Neuronal stem cell (in vitro differentiated cells): ENCODE data around the gene ELF4.

Experiments used
- DNase-seq: peaks from one replicate; pipeline ENCODE4 v3.0.0-alpha.2; 2013; ENCODE audit warnings: low spot score
- H2AFZ ChIP-seq: one replicate; pipeline ENCODE4 v1.6.1; 2013; ENCODE audit warnings: mild to moderate bottlenecking, low read length, inconsistent platforms
- H2AK5ac ChIP-seq: 2 replicates; pipeline ENCODE4 v1.6.1; 2013; ENCODE audit warnings: low read depth, mild to moderate bottlenecking, inconsistent platforms, low read length, moderate library complexity, mixed read lengths
- H2BK120ac ChIP-seq: 2 replicates; pipeline ENCODE4 v1.6.1; 2013; ENCODE audit warnings: low read depth, mild to moderate bottlenecking, inconsistent platforms, low read length, moderate library complexity, mixed read lengths
- H2BK12ac ChIP-seq: one replicate; pipeline ENCODE4 v1.6.1; 2013; ENCODE audit warnings: low read length, inconsistent platforms
- H2BK15ac ChIP-seq: 2 replicates; pipeline ENCODE4 v1.6.1; 2013; ENCODE audit warnings: mild to moderate bottlenecking, low read length, inconsistent platforms, mixed read lengths
- H2BK5ac ChIP-seq: one replicate; pipeline ENCODE4 v1.6.1; 2013; ENCODE audit warnings: inconsistent platforms, mild to moderate bottlenecking, low read length, moderate library complexity
- H3K14ac ChIP-seq: one replicate; pipeline ENCODE4 v1.6.1; 2013; ENCODE audit warnings: low read length, inconsistent platforms
- H3K18ac ChIP-seq: 2 replicates; pipeline ENCODE4 v1.6.1; 2013; ENCODE audit warnings: low read length, inconsistent platforms
- H3K23ac ChIP-seq: 2 replicates; pipeline ENCODE4 v1.6.1; 2013; ENCODE audit warnings: low read depth, mild to moderate bottlenecking, mixed read lengths, low read length, inconsistent platforms; ENCODE audit not compliant: poor library complexity
- H3K27ac ChIP-seq: replicated peaks from 3 replicates; pipeline ENCODE4 v1.5.1; 2013; ENCODE audit warnings: low read length, inconsistent platforms
- H3K27me3 ChIP-seq, 3 experiments: 2 replicates each; pipeline ENCODE4 v1.6.1; 2013; ENCODE audit warnings: low read length in 3 of 3, mild to moderate bottlenecking in 2 of 3, inconsistent platforms in 1 of 3, low read depth in 1 of 3, mixed read lengths in 1 of 3, moderate library complexity in 1 of 3; ENCODE audit not compliant: control insufficient read depth in 3 of 3, insufficient read depth in 3 of 3
- H3K36me3 ChIP-seq, 2 donors: replicated peaks in 1 of 2; 2 replicates each; pipeline ENCODE4 v1.6.1; 2013; ENCODE audit warnings: low read length in 2 of 2; ENCODE audit not compliant: control insufficient read depth in 2 of 2, insufficient read depth in 2 of 2
- H3K4ac ChIP-seq: 2 replicates; pipeline ENCODE4 v1.6.1; 2013; ENCODE audit warnings: inconsistent platforms, mild to moderate bottlenecking, low read length, moderate library complexity
- H3K4me1 ChIP-seq, 2 donors: 1 replicate in 1 of 2; 2 replicates in 1 of 2; pipeline ENCODE4 v1.6.1; 2013; ENCODE audit warnings: low read length in 2 of 2, low read depth in 1 of 2; ENCODE audit not compliant: control insufficient read depth in 2 of 2, insufficient read depth in 1 of 2
- H3K4me2 ChIP-seq: one replicate; pipeline ENCODE4 v1.6.1; 2013; ENCODE audit warnings: mild to moderate bottlenecking, low read length, inconsistent platforms; ENCODE audit not compliant: insufficient read depth, poor library complexity, severe bottlenecking
- H3K4me3 ChIP-seq, 2 donors: 2 replicates each; pipeline ENCODE4 v1.5.1; 2013; ENCODE audit warnings: low read length in 2 of 2, mild to moderate bottlenecking in 2 of 2, inconsistent platforms in 1 of 2, moderate library complexity in 1 of 2
- H3K79me1 ChIP-seq: one replicate; pipeline ENCODE4 v1.6.1; 2013; ENCODE audit warnings: low read depth, mild to moderate bottlenecking, inconsistent platforms, low read length, moderate library complexity
- H3K9ac ChIP-seq: one replicate; pipeline ENCODE4 v1.6.1; 2013; ENCODE audit warnings: mild to moderate bottlenecking, low read depth, low read length, inconsistent platforms; ENCODE audit not compliant: poor library complexity
- H3K9me3 ChIP-seq, 2 donors: replicated peaks in 1 of 2; 2 replicates each; pipeline versions ENCODE3 to v1.6.1; 2013; ENCODE audit warnings: low read length in 2 of 2, mild to moderate bottlenecking in 2 of 2, inconsistent platforms in 1 of 2, low read depth in 1 of 2, mixed read lengths in 1 of 2, moderate library complexity in 1 of 2; ENCODE audit not compliant: control insufficient read depth in 2 of 2, insufficient read depth in 1 of 2
- H4K8ac ChIP-seq: one replicate; pipeline ENCODE4 v1.6.1; 2013; ENCODE audit warnings: low read depth, mild to moderate bottlenecking, inconsistent platforms, low read length, moderate library complexity
- H4K91ac ChIP-seq: one replicate; pipeline ENCODE4 v1.6.1; 2013; ENCODE audit warnings: low read length, low read depth, mild to moderate bottlenecking, inconsistent platforms; ENCODE audit not compliant: poor library complexity
- WGBS, 2 donors: extraction: QIAGEN DNeasy Blood & Tissue Kit; methylation state at CpG; one replicate each; pipeline ENCODE4 v1.1.7; 2013; ENCODE audit warnings: missing lambda C conversion rate in 2 of 2, mixed read lengths in 1 of 2; ENCODE audit not compliant: insufficient read length in 2 of 2, insufficient replicate concordance in 1 of 2; ENCODE audit errors: extremely low coverage in 2 of 2; 5-methylcytosine and 5-hydroxymethylcytosine counted together

ELF4 gene

GRCh38 chrX:130094696-130095095, 15.6 kb downstream of the ELF4 start:
- H3K4me1 ChIP-seq: no peaks in the 10 kb centered on the region
- H4K8ac ChIP-seq: no peak overlapping the region
- H3K9me3 ChIP-seq: no peaks in the 10 kb centered on the region
- H2BK5ac ChIP-seq: no peak overlapping the region
- no peak overlapping the region for H2AFZ ChIP-seq
- no peak overlapping the region for H3K18ac ChIP-seq
- no peak overlapping the region for H2BK12ac ChIP-seq
- H3K4ac ChIP-seq: no peak overlapping the region
- H3K23ac ChIP-seq: no peak overlapping the region
- no peak for DNase-seq
- no peak overlapping the region for H3K4me2 ChIP-seq
- no peak overlapping the region for H2BK15ac ChIP-seq
- no peak overlapping the region for H4K91ac ChIP-seq
- H3K79me1 ChIP-seq: peaks cover 1% of the 10 kb centered on the region
- H2BK120ac ChIP-seq: no peak overlapping the region
- WGBS, 2 donors: no CpG with 5 or more reads among the region's 8 CpGs
- peak overlapping the region; percentile 38 for H3K14ac ChIP-seq
- no peaks in the 10 kb centered on the region for H3K27me3 ChIP-seq
- H2AK5ac ChIP-seq: no peak overlapping the region
- no peak overlapping the region for H3K27ac ChIP-seq
- H3K4me3 ChIP-seq: no peak overlapping the region
- H3K36me3 ChIP-seq: no peaks in the 10 kb centered on the region
- H3K9ac ChIP-seq: no peak overlapping the region

- H3K27me3 ChIP-seq: no peaks in the 10 kb centered on the region
- no peaks in the 10 kb centered on the region for H3K9me3 ChIP-seq
- H2BK120ac ChIP-seq: no peak overlapping the region
- no peak overlapping the region for H2BK12ac ChIP-seq
- no peak overlapping the region for H3K4me2 ChIP-seq
- H3K4me3 ChIP-seq: no peak overlapping the region
- no peak overlapping the region for H3K27ac ChIP-seq
- no peaks in the 10 kb centered on the region for H3K79me1 ChIP-seq
- H3K4ac ChIP-seq: no peak overlapping the region
- H3K18ac ChIP-seq: no peak overlapping the region
- no peak overlapping the region for H2BK15ac ChIP-seq
- H2AFZ ChIP-seq: no peak overlapping the region
- no peak overlapping the region for H4K91ac ChIP-seq
- no peak overlapping the region for H2BK5ac ChIP-seq
- no peaks in the 10 kb centered on the region for H3K36me3 ChIP-seq
- DNase-seq: no peak
- no peak overlapping the region for H3K14ac ChIP-seq
- no CpG with 5 or more reads among the region's 2 CpGs for WGBS, 2 donors
- H2AK5ac ChIP-seq: no peak overlapping the region
- no peak overlapping the region for H3K23ac ChIP-seq
- no peaks in the 10 kb centered on the region for H3K4me1 ChIP-seq
- H4K8ac ChIP-seq: no peak overlapping the region
- H3K9ac ChIP-seq: no peak overlapping the region
Observed at GRCh38 chrX:130093271-130093670, 17.0 kb downstream of the ELF4 start.

DNA sequence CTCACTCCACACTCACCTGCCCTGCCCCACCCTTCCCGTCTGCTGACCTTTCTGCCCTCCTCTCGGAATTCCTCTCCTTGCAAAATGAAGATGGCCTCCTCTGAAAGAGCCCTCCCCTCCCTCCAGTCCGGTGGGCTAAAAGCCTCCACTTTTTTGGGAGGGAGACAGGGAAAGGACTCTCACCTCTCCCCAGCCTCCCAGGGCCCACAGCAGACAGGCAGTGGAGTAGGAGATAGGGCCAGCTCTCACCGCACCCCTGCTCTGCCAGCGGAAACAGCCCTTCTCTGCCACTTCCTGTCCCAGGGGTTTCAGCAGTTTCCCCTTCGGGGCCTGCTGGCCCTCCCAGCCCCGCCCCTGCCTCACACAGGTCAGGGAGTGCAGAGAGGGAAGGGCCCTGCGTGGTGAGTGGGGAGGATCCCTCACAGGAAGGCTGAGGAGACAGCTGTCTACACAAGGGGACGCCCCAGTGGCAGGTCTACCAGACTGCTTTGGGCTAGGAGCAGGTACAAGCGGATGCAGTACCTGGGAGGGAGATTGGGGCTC, 18.2 kb downstream of the ELF4 start:
- no peaks in the 10 kb centered on the region for H3K79me1 ChIP-seq
- H3K9me3 ChIP-seq: no peaks in the 10 kb centered on the region
- no peak overlapping the region for H3K23ac ChIP-seq
- peak overlapping the region; percentile 29 for H2AFZ ChIP-seq
- H3K9ac ChIP-seq: no peak overlapping the region
- H3K27ac ChIP-seq: no peak overlapping the region
- no peak overlapping the region for H3K4me2 ChIP-seq
- no peak overlapping the region for H3K4ac ChIP-seq
- H3K18ac ChIP-seq: no peak overlapping the region
- no CpG with 5 or more reads among the region's 10 CpGs for WGBS, 2 donors
- no peak overlapping the region for H2AK5ac ChIP-seq
- no peaks in the 10 kb centered on the region for H3K27me3 ChIP-seq
- H2BK15ac ChIP-seq: no peak overlapping the region
- no peak overlapping the region for H3K14ac ChIP-seq
- no peak overlapping the region for H4K91ac ChIP-seq
- H3K36me3 ChIP-seq: no peaks in the 10 kb centered on the region
- H2BK12ac ChIP-seq: no peak overlapping the region
- H3K4me3 ChIP-seq: no peak overlapping the region
- H2BK5ac ChIP-seq: no peak overlapping the region
- no peak for DNase-seq
- H2BK120ac ChIP-seq: no peak overlapping the region
- no peak overlapping the region for H4K8ac ChIP-seq
- no peaks in the 10 kb centered on the region for H3K4me1 ChIP-seq

- H3K4me1 ChIP-seq: no peaks in the 10 kb centered on the region
- no peak overlapping the region for H2BK12ac ChIP-seq
- H2BK5ac ChIP-seq: no peak overlapping the region
- H2AFZ ChIP-seq: no peak overlapping the region
- H4K8ac ChIP-seq: no peak overlapping the region
- H3K14ac ChIP-seq: no peak overlapping the region
- no peak overlapping the region for H3K23ac ChIP-seq
- no peak overlapping the region for H3K4me3 ChIP-seq
- H2BK15ac ChIP-seq: no peak overlapping the region
- H2BK120ac ChIP-seq: no peak overlapping the region
- H3K27ac ChIP-seq: no peak overlapping the region
- WGBS, 2 donors: no CpG with 5 or more reads among the region's 3 CpGs
- no peak overlapping the region for H3K18ac ChIP-seq
- H3K27me3 ChIP-seq: peaks cover 0 to 1% (median 0%) of the 10 kb centered on the region in 3 experiments
- H3K79me1 ChIP-seq: no peaks in the 10 kb centered on the region
- H3K9ac ChIP-seq: no peak overlapping the region
- H3K4me2 ChIP-seq: no peak overlapping the region
- no peak overlapping the region for H2AK5ac ChIP-seq
- H3K9me3 ChIP-seq: no peaks in the 10 kb centered on the region
- H4K91ac ChIP-seq: no peak overlapping the region
- H3K36me3 ChIP-seq: no peaks in the 10 kb centered on the region
- no peak overlapping the region for H3K4ac ChIP-seq
- no peak for DNase-seq
Observed at GRCh38 chrX:130090364-130090763, 19.9 kb downstream of the ELF4 start.
